ENCODE data around the gene SCUBE3.

Gene SCUBE3

DNA sequence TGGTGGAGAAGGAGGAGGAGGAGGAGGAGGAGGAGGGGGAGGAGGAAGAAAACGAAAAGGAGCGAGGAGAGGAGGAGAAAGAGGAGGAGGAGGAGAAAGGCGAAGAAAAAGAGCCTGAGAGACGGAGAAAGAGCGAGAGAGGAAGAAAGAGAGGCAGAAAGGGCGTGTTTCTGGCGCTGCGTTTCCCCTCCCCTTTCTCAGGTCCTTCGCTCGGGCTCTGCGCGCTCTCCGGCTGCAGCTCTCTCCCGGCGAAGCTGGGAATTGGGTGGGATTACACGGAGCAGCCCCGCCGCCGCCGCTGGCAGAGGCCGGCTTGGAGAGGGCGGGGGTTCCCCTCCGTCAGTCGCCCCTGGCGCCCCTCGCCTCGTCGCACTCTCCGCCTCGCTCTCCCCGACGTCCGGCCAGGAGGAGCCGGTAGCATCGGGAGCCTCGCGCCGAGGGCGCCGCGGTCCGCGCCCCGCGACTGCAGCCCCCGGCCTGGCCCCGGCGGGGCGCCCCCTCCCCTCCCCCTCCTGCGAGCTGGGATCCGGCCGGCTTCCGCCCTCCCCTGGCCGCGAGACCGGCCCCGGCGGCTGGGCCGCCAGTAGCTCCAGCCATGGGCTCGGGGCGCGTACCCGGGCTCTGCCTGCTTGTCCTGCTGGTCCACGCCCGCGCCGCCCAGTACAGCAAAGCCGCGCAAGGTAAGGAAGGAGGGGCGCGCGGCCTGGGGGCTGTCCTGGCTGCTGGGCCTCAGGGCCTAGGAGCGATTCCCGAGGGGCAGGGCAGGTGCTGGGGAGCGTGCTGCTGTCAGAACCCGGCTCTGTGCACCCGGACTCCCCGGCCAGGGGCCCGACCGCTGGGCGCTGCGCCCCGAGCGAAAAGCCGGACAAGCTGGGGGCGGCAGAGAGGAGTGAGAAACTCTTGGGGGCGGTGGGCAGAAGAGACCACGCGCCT, at the start of gene SCUBE3:
SCUBE3 (plus strand) TSS at position 133 of the 933 bp plus-strand sequence; CDS start at position 596, 463 bp downstream.
- no peak for DNase-seq

DNA sequence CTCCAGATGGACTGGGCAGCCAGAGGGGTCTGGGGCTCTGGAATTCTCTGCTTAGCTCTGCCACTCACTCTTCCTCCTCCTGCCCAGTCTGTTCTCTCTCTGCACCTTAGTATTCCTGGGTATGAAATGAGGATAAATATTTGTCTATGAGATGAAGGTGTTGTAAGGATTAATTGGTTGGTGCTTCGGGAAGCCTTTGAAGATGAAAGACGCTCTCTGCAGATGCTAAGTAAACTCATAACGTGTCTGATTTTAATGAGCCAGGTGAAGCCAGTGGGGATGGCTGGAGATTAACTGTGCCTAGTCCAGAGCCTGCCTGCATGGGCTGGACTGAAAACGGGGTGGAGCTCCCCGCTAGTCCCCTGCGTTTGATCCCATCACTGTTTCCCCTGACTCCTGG, 49.5 kb upstream of the SCUBE3 start:
- no peak for DNase-seq

DNA sequence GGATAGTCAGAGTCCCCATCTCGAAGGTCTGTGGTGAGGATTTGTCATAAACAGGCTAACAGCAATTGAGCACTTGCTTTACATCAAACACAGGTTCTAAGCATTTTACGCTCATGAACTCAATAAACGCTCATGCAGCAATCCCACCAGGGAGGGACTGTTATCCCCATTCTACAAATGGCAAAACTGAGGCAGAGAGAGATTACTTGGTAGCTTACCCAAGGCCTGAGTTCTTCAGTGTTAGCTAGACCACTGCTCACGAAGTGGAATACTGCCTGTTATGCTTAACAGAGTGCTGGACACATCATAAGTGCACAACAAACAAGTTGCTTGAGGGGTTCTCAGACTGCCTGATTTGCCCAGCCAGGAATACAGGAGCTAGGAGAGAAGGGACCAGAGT, 48.9 kb upstream of the SCUBE3 start:
- no peak for DNase-seq

DNA sequence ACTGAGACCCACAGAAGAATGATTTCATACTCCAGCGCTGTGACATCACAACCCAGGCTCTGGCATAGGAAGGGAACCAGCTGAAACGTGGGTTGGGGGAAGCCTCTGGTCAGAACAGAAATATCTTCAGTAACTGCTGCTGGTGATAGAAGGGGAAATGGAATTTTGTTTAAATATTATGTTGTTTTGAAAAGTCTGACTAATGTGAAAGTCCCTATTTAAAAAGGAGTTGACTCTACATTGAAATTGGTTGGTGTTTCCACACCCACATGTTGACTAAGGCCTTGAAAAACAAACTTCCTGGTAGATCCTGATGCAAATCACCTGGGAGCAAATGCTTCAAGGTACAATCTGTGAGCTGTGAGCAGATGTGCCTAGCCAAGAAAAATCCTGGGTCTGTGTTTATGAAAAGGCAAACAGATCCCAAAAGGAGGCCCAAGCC, 48.1 kb upstream of the SCUBE3 start:
- no peak for DNase-seq

DNA sequence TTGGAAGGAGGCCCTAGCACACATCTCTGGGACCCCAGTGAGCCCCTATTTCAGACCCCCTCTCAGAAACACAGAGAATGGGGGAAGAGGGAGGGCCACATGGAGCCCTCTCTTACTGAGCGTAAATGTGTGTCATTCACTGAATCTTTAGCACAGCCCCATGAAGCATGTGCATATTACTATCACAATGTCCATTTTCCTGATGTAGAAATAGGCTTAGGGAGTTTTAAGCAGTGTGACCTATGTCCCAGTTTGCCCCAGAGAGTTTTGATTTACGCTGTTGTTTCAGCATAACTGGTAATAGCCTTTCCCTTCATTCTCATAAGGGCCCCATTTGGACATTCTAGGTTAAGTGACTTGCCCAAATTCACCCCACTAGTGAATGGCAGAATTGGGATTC, 47.6 kb upstream of the SCUBE3 start:
- DNase-seq, result no peak

DNA sequence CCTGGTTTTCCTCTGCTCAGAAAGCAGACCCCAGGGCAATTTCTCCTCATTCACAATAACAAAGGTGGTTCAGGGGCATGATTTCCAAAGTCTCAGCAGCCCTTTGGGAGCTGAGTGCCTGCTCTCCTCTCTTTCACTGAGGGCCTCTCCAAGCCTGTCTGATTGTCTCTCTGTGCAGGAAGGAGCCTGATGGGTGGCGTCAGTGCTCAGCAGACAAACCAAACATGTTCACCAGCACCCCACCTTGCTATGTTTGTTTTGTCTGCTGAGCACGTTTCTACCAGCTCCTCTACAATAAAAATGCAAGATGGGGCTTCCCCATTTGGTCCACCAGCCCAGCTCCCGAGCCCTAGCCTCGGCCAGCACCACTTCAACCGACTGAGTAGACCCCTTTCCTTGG, 47.2 kb upstream of the SCUBE3 start:
- no peak for DNase-seq

DNA sequence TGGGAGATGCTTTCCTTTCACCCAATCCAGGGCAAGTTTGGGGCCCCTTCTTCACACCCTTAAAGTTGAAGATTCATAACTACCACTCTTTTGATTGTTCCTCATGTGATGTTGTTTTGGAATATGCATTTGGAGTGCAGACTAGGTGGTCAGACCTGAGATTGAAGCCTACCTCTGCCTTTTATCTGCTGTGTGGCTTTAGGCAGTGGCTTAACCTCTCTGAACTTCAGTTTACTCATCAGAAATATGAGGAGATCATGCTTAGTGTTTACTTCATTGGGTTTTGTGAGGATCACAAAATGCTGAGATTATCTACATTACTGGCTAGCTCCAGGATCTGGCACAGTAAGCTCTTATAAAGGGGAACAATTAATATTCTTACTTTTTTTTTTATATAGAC, 46.3 kb upstream of the SCUBE3 start:
- no peak for DNase-seq

DNA sequence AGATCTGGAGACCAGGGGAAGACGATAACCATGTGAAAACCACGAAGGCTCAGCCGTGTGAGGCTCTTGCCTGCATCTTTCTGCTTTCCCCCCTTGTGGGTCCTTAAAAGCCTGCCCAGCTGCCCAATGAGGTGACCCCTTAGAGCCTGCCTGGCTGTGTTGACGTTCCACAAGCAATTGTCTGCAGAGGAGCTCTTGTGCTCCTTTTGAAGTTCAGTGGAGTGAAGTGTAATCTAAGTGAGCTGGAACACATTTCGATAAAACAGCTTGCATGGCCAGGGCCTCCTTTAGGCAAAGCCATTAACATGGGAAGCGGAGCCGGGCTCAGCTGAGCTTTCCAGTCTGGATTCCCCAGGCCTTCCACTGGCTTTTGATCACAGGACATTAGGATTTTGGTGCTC, 45.3 kb upstream of the SCUBE3 start:
- DNase-seq, result no peak

DNA sequence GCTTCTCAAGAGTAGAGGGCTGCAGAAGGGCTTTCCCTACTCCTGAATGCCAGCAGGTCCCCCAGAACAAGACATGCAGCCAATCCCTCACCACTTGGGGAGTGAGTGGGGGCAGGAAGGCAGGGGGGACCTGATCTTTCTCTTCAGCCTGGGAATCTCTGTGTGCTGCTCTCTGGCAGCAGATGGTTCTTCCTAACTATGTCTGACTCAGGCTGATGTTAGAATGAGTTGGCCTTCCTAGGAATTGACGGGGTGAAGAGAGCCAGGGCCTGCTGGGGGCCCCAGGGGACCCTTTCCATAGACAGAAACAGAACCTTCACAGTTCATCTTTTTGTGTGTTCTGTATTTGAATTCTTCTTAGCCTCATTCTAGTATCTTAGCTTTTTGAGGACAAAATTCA, 43.6 kb upstream of the SCUBE3 start:
- no peak for DNase-seq

DNA sequence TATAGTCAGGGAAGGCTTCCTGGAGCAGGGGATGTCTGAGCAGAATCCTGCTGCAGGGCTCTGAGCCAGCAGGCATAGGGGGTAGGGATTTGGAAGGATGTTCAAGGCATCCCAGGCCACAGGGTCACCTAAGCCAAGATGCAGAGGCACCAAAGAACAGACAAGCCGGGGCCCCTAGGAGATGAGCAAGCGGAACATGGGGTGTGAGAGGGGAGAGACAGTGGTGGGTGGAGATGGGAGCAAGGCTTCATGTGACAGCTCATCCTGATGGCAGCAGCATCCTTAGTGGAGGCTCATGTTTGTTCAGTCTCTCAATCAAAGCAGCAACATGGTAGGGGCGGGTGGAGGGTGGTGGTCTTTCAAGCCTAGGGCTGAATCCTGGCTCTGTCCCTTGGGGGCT, 42.9 kb upstream of the SCUBE3 start:
- DNase-seq, result no peak

DNA sequence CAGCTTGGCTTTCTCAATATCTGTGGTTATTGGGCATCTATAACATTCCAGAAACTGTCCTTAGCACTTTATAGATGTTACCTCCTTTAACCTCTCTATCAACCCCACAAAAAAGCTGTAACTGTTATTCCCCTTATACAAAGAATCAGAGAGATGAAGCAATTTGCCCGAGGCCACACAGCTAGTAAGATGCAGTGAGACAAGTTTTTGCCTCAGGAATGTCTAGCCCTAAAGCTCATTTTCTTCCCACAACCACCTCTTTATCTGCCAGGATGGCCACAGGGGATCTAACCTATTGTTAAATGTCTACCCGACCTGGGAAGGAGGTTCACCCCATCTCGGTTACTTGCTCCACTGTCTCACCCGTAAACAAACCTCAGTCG, 40.7 kb upstream of the SCUBE3 start:
- DNase-seq, result no peak

DNA sequence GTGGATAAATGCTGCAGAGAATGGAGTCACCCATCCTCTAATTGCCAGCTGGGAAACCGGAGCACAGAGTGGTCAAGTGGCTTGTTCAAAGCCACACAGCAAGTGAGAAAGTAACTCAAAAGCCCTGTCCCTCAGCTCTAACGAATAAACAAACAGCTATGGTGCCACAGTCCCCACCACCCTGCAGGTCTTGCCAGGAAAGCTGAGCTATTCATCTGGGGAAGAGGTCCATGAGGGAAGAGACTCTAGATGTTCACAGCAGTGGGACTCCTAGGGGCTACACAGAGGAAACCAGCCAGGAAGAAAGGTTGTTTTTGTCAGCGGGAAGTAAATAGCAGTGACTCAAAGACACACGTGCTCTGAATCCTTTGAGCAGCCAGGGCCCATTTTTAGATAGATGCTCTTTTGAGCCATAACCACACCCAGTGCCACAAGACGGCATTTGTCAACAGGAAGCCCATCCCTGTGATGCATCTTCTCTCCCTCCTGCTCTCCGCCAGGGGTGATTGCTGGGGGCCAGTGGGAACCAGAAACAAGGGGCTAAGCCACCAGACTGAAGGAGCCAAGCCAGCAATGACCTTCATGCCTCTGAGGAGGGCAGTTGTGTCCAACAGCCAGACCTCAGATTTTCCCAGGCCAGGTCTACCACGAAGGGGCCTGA, 40.2 kb upstream of the SCUBE3 start:
- no peak for DNase-seq

DNA sequence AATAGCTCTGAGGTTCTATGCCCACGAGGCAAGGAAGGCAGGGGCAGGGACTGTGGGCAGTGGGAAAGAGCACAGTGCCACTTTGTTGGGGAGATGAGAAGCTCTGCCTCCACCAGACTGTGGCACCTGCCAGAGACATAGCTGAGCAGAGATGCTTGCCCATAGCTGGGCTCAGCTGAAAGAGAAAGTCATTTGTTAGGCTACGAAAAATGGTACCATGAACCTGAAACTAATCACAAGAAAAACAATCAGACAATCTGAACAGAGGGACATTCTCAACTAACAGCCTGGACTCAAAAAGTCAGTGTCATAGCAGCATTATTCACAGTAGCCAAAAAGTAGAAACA, 39.7 kb upstream of the SCUBE3 start:
- no peak for DNase-seq

DNA sequence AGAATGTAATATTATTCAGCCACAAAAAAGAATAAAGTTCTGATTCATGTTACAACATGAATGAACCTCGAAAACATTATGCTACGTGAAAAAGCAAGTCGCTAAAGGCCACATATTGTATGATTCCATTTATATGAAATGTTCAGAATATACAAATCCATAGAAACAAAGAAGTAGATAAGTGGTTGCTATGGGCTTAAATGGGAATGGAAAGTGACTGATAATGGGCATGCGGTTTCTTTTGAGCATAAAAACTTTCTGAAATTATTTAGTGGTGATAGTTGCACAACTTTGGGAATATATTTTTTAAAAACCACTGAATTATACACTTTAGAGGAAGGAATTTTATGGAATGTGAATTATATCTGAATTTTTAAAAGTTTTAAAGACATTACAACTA, 39.3 kb upstream of the SCUBE3 start:
- DNase-seq, result no peak

DNA sequence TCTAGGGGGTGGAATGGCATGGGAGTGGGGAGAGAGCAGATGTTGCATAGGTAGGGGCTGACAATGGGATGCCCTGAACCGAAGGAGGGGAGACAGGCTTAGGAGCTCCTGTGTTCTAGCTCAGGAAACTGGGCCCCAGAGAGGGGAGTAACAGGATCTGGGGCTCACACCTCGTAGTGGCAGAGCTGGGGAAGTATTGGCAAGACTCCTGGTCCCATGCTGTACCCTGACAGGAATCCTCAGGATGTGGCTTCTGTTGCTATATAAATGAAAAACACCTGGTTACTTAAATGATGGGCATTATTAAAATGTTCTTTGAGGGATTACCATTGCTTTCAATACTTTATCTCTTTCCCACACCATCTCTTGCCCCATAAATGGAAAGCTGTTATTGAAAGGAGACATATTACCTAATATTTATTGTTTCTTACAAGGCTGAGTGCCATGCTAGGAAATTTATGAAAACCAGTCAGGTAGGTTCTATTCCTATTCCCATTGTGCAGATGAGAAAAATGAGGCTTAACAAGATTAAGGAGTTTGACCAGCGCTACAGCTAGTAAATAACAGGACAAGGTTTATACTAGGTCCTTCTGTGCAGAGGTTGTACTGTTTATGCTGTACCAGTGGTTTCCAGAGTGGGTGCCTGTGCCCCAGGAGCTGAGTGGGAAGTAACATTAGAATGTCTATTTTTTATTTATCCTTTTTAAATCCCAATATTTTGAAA, 37.3 kb upstream of the SCUBE3 start:
- DNase-seq, result no peak

DNA sequence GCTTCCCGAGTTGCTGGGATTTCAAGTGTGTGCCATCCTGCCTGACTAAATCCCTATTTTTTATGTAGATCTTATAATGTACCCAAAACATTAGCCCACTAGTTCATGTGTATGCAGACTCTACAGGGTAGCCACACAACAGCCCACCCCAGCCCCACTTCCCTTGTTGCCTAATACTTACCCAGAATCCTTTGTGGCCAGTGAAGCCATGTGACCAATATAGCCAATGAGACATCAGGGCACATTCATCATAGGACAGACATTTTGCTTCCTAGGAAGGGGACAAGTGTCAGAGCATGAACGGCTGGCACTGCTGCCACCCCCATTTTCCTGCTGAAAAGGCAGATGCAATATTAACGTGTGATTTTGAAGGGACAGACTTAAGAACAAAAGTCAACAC, 36.6 kb upstream of the SCUBE3 start:
- DNase-seq, result no peak

DNA sequence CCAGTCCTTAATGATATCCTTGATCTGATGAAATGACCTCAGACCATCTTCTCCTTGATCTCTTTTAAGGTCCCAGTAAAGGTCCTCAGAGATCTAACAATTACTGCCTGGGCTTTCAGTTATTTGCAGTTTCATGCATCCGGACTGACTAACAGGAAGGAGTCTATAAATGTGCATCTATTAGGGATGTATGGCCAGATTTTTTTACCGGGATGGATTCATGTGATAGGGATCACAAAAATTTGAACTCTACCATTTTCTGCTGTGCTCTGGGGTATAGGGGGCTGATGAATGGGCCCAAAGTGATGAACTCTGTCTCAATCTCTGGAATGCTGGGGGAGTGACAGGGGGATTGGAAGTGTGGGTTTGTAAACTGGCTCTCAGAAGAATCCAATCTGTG, 36.2 kb upstream of the SCUBE3 start:
- no peak for DNase-seq

DNA sequence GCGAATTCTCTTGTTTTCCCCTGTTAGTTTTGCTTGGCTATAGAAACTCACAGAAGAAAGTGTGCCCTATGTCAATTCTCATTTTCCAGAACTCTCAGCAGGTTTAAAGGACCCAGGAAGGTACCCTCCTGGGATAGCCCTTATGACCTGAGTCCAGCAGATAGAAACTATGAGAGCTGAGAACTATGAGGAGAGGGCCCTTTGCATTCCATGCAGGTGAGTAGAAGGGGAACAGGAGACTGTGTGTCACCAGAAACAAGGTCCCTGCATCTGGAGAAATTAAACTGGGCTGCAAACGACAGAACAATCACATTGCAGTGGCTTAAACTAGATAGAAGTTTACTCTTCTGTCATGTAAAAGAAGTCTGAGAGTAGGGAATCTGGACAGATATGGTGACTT, 35.7 kb upstream of the SCUBE3 start:
- no peak for DNase-seq

DNA sequence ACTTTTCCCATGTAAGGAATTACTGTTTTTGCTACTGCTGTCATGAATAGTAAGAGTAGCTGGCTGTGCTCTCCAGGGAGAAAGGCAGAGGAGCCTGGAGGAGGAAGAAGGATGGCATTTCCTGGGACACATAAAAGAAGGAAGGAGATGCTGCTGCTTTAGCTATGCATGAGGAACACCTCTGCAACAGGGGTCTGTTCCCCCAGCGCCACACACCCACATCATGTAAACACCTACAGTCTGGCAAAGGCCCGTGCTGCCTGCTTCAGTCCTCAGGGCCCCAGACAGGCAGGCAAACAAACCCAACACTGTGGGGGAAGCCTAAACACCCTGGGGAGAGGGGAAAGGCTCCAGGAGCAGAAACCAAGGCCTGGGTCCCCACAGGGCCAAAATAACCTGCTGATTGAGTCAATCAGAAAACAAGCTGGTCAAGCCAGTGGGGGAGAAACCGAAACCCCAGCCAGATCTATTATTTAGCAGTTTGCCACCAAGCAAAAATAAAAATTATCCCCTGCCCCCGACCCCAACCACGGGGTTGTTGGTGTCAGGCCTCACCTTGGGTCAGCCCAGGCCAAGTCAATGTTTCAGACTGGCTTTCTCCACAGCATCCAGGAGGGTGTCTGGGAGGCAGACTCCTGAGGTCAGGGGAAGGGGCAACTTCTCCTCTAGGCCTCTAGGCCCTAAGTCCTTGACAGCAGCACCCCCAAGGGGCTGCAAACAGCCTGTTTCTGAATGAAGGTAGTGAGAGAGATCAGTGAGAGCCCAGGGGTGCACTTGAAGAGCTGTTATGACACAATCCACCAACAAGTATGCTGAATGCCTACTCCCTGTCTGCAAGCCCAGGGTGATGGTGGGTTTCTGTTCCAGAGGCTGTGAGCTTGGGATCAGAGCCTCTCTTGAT, 34.6 kb upstream of the SCUBE3 start:
- DNase-seq, result no peak

DNA sequence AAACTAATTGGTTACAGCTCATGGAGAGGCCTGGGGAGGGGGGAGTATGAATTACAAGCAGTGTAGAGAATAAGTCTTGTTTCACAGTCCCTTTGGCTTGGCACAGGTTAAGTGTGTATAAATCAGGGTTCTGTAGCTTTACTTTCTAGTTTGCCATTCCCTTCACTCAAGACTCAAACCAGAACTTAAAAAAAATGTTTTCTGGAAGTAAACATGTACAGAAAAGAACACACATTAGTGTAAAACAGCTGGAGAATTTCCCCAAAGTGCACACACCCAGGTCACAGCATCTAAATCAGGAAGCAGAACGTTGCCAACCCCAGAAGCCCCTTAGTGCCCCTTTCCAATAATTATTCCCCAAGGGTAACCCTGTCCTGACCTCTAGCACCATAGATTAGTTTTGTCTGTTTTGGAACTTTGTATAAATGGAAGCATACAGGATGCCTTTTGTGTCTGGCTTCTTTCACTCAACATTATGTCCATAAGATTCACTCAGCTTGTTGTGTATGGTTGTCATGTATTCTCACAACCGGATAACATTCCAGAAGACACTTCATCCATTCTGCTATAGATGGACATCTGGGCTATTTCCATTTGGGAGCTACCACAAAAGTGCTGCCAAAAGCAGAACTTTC, 33.7 kb upstream of the SCUBE3 start:
- no peak for DNase-seq

DNA sequence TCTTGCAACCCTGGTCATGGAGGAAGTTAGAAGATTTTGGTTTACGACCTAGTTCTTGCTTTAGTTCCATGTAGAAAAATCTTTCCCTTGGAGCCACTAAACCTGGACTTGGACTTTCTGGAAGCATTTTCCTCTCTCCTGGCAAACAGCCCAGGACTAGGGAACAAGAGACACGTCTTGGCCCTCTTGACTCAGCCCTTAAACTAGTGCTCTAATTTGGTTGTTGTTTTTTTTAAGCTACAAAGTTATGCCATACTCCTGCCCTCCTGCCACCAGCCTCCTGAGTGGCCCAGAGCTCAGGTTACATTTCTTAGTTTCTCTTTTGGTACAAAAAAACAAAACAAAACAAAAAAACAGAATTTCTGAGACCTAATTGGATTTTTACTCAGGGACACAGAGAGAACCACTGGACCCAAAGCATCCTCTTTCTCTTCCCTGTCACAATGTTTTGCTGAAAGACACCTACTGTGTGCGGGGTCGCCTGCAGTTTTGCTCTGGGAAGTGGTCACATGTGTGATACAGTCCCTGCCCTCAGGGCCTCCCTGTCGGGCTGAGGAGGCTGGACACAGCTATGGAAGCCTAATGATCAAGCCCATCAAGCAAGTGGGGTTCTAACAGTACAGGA, 32.3 kb upstream of the SCUBE3 start:
- no peak for DNase-seq

Measured in SHP77 treated with DMSO at 0.1 percent for 48 hours (cell line).